Endodermal cell (in vitro differentiated cells): ENCODE data around the gene RCAN2. TPM values are rescaled to one million over a fixed set of nuclear protein-coding genes. Genes with fewer than 3 reads are reported as not detected.

Experiments used
- DNase-seq: peaks from one replicate; pipeline ENCODE4 v3.0.0-alpha.2; 2017
- H3K27ac ChIP-seq: 2 replicates; pipeline ENCODE4 v1.5.1; 2013; ENCODE audit warnings: mild to moderate bottlenecking, low read depth, low read length, moderate library complexity
- H3K27me3 ChIP-seq: 2 replicates; pipeline ENCODE4 v1.6.1; 2013; ENCODE audit warnings: mild to moderate bottlenecking, low read length, moderate library complexity; ENCODE audit not compliant: insufficient read depth, control insufficient read depth, poor library complexity, severe bottlenecking
- H3K36me3 ChIP-seq: 2 replicates; pipeline ENCODE4 v1.7.0; 2013; ENCODE audit warnings: mild to moderate bottlenecking, low read length, moderate library complexity; ENCODE audit not compliant: control insufficient read depth, insufficient read depth
- H3K4me1 ChIP-seq: one replicate; pipeline ENCODE4 v1.7.0; 2013; ENCODE audit warnings: low read length; ENCODE audit not compliant: control insufficient read depth, insufficient read depth
- H3K4me3 ChIP-seq: 2 replicates; pipeline ENCODE4 v1.5.1; 2013; ENCODE audit warnings: mild to moderate bottlenecking, low read length, moderate library complexity
- H3K9ac ChIP-seq: 2 replicates; pipeline ENCODE4 v1.6.1; 2013; ENCODE audit warnings: mild to moderate bottlenecking, low read length, moderate library complexity; ENCODE audit not compliant: poor library complexity, severe bottlenecking; ENCODE audit errors: extremely low read depth
- H3K9me3 ChIP-seq: 2 replicates; pipeline ENCODE4 v1.6.1; 2013; ENCODE audit warnings: mild to moderate bottlenecking, low read length, moderate library complexity; ENCODE audit not compliant: control insufficient read depth
- H3K27ac Mint-ChIP-seq: 2 replicates; pipeline ENCODE4 v1.8.0; 2020; ENCODE audit warnings: mixed read lengths
- H3K27me3 Mint-ChIP-seq: 2 replicates; pipeline ENCODE4 v1.8.0; 2021; ENCODE audit warnings: mild to moderate bottlenecking, mixed read lengths; ENCODE audit not compliant: insufficient read depth
- H3K36me3 Mint-ChIP-seq: 2 replicates; pipeline ENCODE4 v1.8.0; 2020; ENCODE audit warnings: low read depth, mixed read lengths
- H3K4me1 Mint-ChIP-seq: 2 replicates; pipeline ENCODE4 v1.8.0; 2020; ENCODE audit warnings: mixed read lengths
- H3K4me3 Mint-ChIP-seq: 2 replicates; pipeline ENCODE4 v1.8.0; 2020; ENCODE audit warnings: mild to moderate bottlenecking, moderate library complexity, mixed read lengths
- H3K9me3 Mint-ChIP-seq: 2 replicates; pipeline ENCODE4 v1.8.0; 2020; ENCODE audit warnings: mild to moderate bottlenecking, mixed read lengths
- WGBS, 2 experiments: methylation state at CpG; one replicate each; pipeline versions ENCODE4 v1.1.5 to v1.1.7; 2013; ENCODE audit warnings: missing lambda C conversion rate in 2 of 2, mixed read lengths in 1 of 2; ENCODE audit not compliant: insufficient coverage in 1 of 2, insufficient read length in 1 of 2; 5-methylcytosine and 5-hydroxymethylcytosine counted together
- total RNA-seq, 2 donors: library from RNA; stranded (reverse); fragmentation: NEBNext Ultra II Directional in 1 of 2; extraction: Animal tissue kit (Norgen Biotek cat#: 25700) in 1 of 2; gene quantifications; 2 replicates in 1 of 2; 3 replicates in 1 of 2; pipeline ENCODE4 v1.2.1, GENCODE V29; 2021
- TF ChIP-seq, protein P1 (sequence below): fragments of 200-600 bp; sonication (generic); conservative IDR thresholded peaks from 2 replicates; pipeline ENCODE4 v1.5.0; 2021; ENCODE audit warnings: antibody characterized with exemption, mild to moderate bottlenecking

RCAN2 gene
- total RNA-seq, 2 donors from 2014 or later, result 15.7 to 16.7 TPM

DNA sequence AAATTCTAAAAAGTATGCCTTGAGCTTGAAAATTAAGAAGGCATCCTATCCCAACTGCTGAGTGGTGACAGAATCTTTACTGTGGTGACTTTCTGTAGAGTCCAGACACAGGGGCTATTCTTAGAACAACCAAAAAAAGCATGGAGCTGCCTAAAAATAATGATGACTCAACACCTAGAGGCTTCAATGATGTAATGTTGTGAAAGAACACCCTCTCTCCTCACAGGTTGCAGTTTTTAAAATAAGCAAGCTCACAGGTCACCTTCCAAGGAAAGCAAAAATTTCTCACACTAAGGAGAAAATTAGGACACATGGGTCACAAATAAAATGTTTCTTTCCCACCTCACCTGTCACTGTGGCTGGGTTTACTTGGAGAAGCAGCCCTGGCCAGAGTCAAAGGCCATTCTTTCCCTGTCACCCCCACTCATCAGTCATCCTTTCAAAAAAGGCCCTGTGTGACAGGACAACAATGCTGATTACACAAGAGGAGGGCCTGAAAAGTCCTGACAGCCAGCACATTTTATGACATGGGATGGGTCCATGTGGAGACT lies 53.5 kb downstream of the RCAN2 start:
- Mint-ChIP-seq H3K27ac (no peak overlapping the region), H3K4me3 (no peak overlapping the region), H3K27me3 (no peaks in the 10 kb centered on the region), H3K9me3 (peaks cover 10% of the 10 kb centered on the region), H3K4me1 (no peaks in the 10 kb centered on the region), H3K36me3 (peaks cover 3% of the 10 kb centered on the region)
- no peaks in the 10 kb centered on the region for H3K27me3 ChIP-seq
- peaks cover 5% of the 10 kb centered on the region for H3K9me3 ChIP-seq
- H3K27ac ChIP-seq, result no peak overlapping the region
- no peak for DNase-seq
- TF ChIP-seq, protein P1, sequence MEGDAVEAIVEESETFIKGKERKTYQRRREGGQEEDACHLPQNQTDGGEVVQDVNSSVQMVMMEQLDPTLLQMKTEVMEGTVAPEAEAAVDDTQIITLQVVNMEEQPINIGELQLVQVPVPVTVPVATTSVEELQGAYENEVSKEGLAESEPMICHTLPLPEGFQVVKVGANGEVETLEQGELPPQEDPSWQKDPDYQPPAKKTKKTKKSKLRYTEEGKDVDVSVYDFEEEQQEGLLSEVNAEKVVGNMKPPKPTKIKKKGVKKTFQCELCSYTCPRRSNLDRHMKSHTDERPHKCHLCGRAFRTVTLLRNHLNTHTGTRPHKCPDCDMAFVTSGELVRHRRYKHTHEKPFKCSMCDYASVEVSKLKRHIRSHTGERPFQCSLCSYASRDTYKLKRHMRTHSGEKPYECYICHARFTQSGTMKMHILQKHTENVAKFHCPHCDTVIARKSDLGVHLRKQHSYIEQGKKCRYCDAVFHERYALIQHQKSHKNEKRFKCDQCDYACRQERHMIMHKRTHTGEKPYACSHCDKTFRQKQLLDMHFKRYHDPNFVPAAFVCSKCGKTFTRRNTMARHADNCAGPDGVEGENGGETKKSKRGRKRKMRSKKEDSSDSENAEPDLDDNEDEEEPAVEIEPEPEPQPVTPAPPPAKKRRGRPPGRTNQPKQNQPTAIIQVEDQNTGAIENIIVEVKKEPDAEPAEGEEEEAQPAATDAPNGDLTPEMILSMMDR, result no peak
- no peak overlapping the region for H3K4me3 ChIP-seq
- H3K4me1 ChIP-seq, result no peaks in the 10 kb centered on the region
- H3K36me3 ChIP-seq, result no peaks in the 10 kb centered on the region
- no peak overlapping the region for H3K9ac ChIP-seq

DNA sequence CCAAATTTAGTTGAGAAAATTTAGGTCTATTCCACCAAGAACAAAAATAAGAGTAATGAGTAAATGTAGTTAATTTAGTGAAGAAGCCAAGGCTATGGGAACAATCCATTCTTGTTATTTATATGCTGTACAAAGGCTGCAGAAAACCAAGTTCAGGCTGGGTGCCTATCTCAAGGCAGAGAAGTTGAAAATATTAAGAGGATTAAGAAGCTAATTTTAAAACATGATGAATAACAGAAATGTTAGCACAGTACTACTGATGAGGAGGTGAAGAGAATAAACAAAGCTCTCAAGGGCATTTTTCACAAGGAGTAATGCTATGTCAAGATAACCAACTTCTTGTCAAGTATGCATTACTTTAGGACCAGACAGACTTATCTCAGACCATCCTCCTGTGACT lies 68.6 kb downstream of the RCAN2 start:
- Mint-ChIP-seq H3K27me3 (no peaks in the 10 kb centered on the region), H3K4me3 (no peak overlapping the region), H3K4me1 (peaks cover 7% of the 10 kb centered on the region), H3K9me3 (no peaks in the 10 kb centered on the region), H3K27ac (no peak overlapping the region), H3K36me3 (no peaks in the 10 kb centered on the region)
- no peaks in the 10 kb centered on the region for H3K36me3 ChIP-seq
- H3K27me3 ChIP-seq, result no peaks in the 10 kb centered on the region
- H3K9me3 ChIP-seq, result no peaks in the 10 kb centered on the region
- no peak overlapping the region for H3K27ac ChIP-seq
- no peak overlapping the region for H3K4me3 ChIP-seq
- TF ChIP-seq, protein P1, result no peak
- DNase-seq, result no peak
- H3K9ac ChIP-seq, result no peak overlapping the region
- H3K4me1 ChIP-seq, result no peaks in the 10 kb centered on the region

DNA sequence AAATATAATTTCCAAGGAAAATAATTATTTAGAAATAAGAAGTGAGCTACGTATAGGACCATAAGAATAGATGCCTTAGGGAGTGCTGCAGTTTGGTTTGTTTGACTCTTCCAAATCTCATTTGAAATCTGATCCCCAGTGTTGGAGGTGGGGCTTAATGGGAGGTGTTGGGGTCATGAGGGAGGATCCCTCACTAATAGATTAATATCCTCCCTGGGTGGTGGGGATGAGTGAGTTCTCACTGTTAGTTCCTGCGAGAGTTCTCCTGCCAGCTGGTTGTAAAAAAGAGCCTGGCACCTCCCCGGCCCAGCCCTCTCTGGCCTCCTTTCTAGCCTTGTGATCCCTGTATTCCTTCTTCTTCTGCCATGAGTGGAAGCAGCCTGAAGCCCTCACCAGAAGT lies 69.3 kb downstream of the RCAN2 start:
- no peaks in the 10 kb centered on the region for H3K27me3 ChIP-seq
- WGBS, 2 experiments, result 86% methylated on average over 3 of the region's 3 CpGs; no CpG with 5 or more reads in 1 of the 2 experiments
- DNase-seq, result peak; percentile 63
- no peak overlapping the region for H3K27ac ChIP-seq
- H3K9me3 Mint-ChIP-seq, result no peaks in the 10 kb centered on the region
- no peaks in the 10 kb centered on the region for H3K36me3 ChIP-seq
- no peak overlapping the region for H3K4me3 ChIP-seq
- TF ChIP-seq, protein P1, result no peak
- no peaks in the 10 kb centered on the region for H3K4me1 ChIP-seq
- no peak overlapping the region for H3K27ac Mint-ChIP-seq
- H3K4me1 Mint-ChIP-seq, result peaks cover 7% of the 10 kb centered on the region
- H3K9ac ChIP-seq, result no peak overlapping the region
- H3K36me3 Mint-ChIP-seq, result no peaks in the 10 kb centered on the region
- no peak overlapping the region for H3K4me3 Mint-ChIP-seq
- no peaks in the 10 kb centered on the region for H3K27me3 Mint-ChIP-seq
- H3K9me3 ChIP-seq, result no peaks in the 10 kb centered on the region
